Measurements from ENCODE around the gene AQP3.

- TF ChIP-seq EZH2 (IDR thresholded peaks at IDR 0.05; ENCODE audit: insufficient read depth, poor library complexity, severe bottlenecking) (no peak), EZH2phosphoT487 (IDR thresholded peaks at IDR 0.05; ENCODE audit: insufficient read depth, low read depth) (no peak)
These were observed 18.5 kb upstream of the AQP3 start for GRCh38 chr9:33465596-33466564.

Measured in GM23248 (cell line).